Spinal cord (tissue), 10 donors: ENCODE results near the gene OSBPL9. TPM values are rescaled to one million over a fixed set of nuclear protein-coding genes. Genes with fewer than 3 reads are reported as not detected.
"Not testable (repeated sequence)": the region's sequence is repeated elsewhere in the genome, so short reads cannot be mapped to it uniquely, and the experiment has no call there.

Source experiments
- DNase-seq, 6 donors: peaks; one replicate each; pipeline versions ENCODE4 v3.0.0 to v3.0.0-alpha.2; 2013 to 2015; ENCODE audit warnings: low spot score in 6 of 6, low read depth in 4 of 6
- H3K27ac ChIP-seq: one replicate; pipeline ENCODE4 v1.5.1; 2013; ENCODE audit warnings: low read depth, low read length, control low read depth
- H3K27me3 ChIP-seq: one replicate; pipeline ENCODE4 v1.6.1; 2013; ENCODE audit warnings: low read length; ENCODE audit not compliant: control insufficient read depth, insufficient read depth
- H3K36me3 ChIP-seq: one replicate; pipeline ENCODE4 v1.6.1; 2013; ENCODE audit warnings: low read length; ENCODE audit not compliant: control insufficient read depth, insufficient read depth
- H3K4me1 ChIP-seq: one replicate; pipeline ENCODE4 v1.6.1; 2013; ENCODE audit warnings: low read length; ENCODE audit not compliant: control insufficient read depth, insufficient read depth
- H3K4me3 ChIP-seq: one replicate; pipeline ENCODE4 v1.5.1; 2013; ENCODE audit warnings: low read depth, low read length, control low read depth
- H3K9me3 ChIP-seq: one replicate; pipeline ENCODE4 v1.6.1; 2013; ENCODE audit warnings: low read length; ENCODE audit not compliant: control insufficient read depth, insufficient read depth
- WGBS: methylation state at CpG from one replicate; pipeline ENCODE4 v1.1.5; 2013; ENCODE audit warnings: missing lambda C conversion rate; ENCODE audit not compliant: insufficient coverage; 5-methylcytosine and 5-hydroxymethylcytosine counted together
- polyA plus RNA-seq, 2 donors: library from polyadenylated mRNA; unstranded; fragments of 120-200 nt; gene quantifications; one replicate each; pipeline ENCODE4 v1.2.1, GENCODE V29; 2013; ENCODE audit not compliant: insufficient read length in 2 of 2
- total RNA-seq, 2 donors: library from RNA; depleted of rRNA in 1 of 2; stranded (reverse); fragments of 120-200 nt in 1 of 2; fragments of >200 nt in 1 of 2; gene quantifications; one replicate each; pipeline versions ENCODE4 v1.2.3 to v1.2.4, GENCODE V29; 2013 to 2014
- donor health status: healthy.

The OSBPL9 gene
- total and polyA plus RNA-seq, 4 donors: 73.6 to 96.2 (median 84.5) TPM

- Histone ChIP-seq H3K4me1 (no peaks in the 10 kb centered on the region), H3K27me3 (no peaks in the 10 kb centered on the region), H3K27ac (no peak overlapping the region), H3K36me3 (no peaks in the 10 kb centered on the region), H3K9me3 (peaks cover 5% of the 10 kb centered on the region), H3K4me3 (no peak overlapping the region)
- 93% methylated on average over 2 of the region's 5 CpGs for WGBS
- DNase-seq: no peak
These were observed 27.1 kb downstream of the OSBPL9 start for GRCh38 chr1:51644020-51644419.

- no peak overlapping the region for H3K4me3 ChIP-seq
- H3K36me3 ChIP-seq: no peaks in the 10 kb centered on the region
- H3K9me3 ChIP-seq: peaks cover 5% of the 10 kb centered on the region
- no peaks in the 10 kb centered on the region for H3K27me3 ChIP-seq
- no peaks in the 10 kb centered on the region for H3K4me1 ChIP-seq
- no peak for DNase-seq
- 91% methylated on average over 6 of the region's 10 CpGs for WGBS
- H3K27ac ChIP-seq: no peak overlapping the region
These were observed 27.8 kb downstream of the OSBPL9 start for GRCh38 chr1:51644533-51645197.

GRCh38 chr1:51646592-51646991 lies 29.7 kb downstream of the OSBPL9 start:
- H3K4me1 ChIP-seq, H3K27me3 ChIP-seq, H3K9me3 ChIP-seq, H3K4me3 ChIP-seq, H3K27ac ChIP-seq, H3K36me3 ChIP-seq, DNase-seq: not testable (repeated sequence)
- no CpG with 5 or more reads among the region's 3 CpGs for WGBS

- no peak overlapping the region for H3K27ac ChIP-seq
- DNase-seq: no peak
- H3K36me3 ChIP-seq: no peaks in the 10 kb centered on the region
- WGBS: 50% methylated on average over 1 of the region's 6 CpGs
- H3K9me3 ChIP-seq: peaks cover 5% of the 10 kb centered on the region
- H3K27me3 ChIP-seq: no peaks in the 10 kb centered on the region
- H3K4me3 ChIP-seq: no peak overlapping the region
- peaks cover under 1% of the 10 kb centered on the region for H3K4me1 ChIP-seq
These were observed 31.6 kb downstream of the OSBPL9 start for GRCh38 chr1:51648180-51649109.

- peaks cover 4% of the 10 kb centered on the region for H3K4me1 ChIP-seq
- H3K9me3 ChIP-seq: peaks cover 5% of the 10 kb centered on the region
- H3K4me3 ChIP-seq: no peak overlapping the region
- no peak for DNase-seq
- WGBS: no CpG with 5 or more reads among the region's 4 CpGs
- no peaks in the 10 kb centered on the region for H3K36me3 ChIP-seq
- H3K27me3 ChIP-seq: no peaks in the 10 kb centered on the region
- no peak overlapping the region for H3K27ac ChIP-seq
These were observed 32.8 kb downstream of the OSBPL9 start for GRCh38 chr1:51649593-51650091.

- peaks cover 4% of the 10 kb centered on the region for H3K4me1 ChIP-seq
- no CpG with 5 or more reads among the region's 1 CpG for WGBS
- H3K9me3 ChIP-seq: peaks cover 5% of the 10 kb centered on the region
- H3K36me3 ChIP-seq: no peaks in the 10 kb centered on the region
- DNase-seq: no peak
- H3K27ac ChIP-seq: no peak overlapping the region
- no peak overlapping the region for H3K4me3 ChIP-seq
- H3K27me3 ChIP-seq: no peaks in the 10 kb centered on the region
These were observed 33.3 kb downstream of the OSBPL9 start for GRCh38 chr1:51650198-51650597.

- WGBS: no CpG with 5 or more reads among the region's 3 CpGs
- DNase-seq: no peak
- no peaks in the 10 kb centered on the region for H3K27me3 ChIP-seq
- H3K4me3 ChIP-seq: no peak overlapping the region
- H3K9me3 ChIP-seq: peaks cover 4% of the 10 kb centered on the region
- H3K4me1 ChIP-seq: peaks cover 4% of the 10 kb centered on the region
- H3K36me3 ChIP-seq: peaks cover 2% of the 10 kb centered on the region
- H3K27ac ChIP-seq: no peak overlapping the region
These were observed 34.7 kb downstream of the OSBPL9 start for GRCh38 chr1:51651552-51651942.

GRCh38 chr1:51652599-51652998 lies 35.7 kb downstream of the OSBPL9 start:
- DNase-seq: no peak
- no peak overlapping the region for H3K27ac ChIP-seq
- no peak overlapping the region for H3K4me3 ChIP-seq
- H3K4me1 ChIP-seq: peaks cover 4% of the 10 kb centered on the region
- H3K36me3 ChIP-seq: peaks cover 4% of the 10 kb centered on the region
- H3K9me3 ChIP-seq: no peaks in the 10 kb centered on the region
- H3K27me3 ChIP-seq: no peaks in the 10 kb centered on the region

- Histone ChIP-seq H3K36me3 (peaks cover 6% of the 10 kb centered on the region), H3K4me1 (peaks cover 4% of the 10 kb centered on the region), H3K9me3 (no peaks in the 10 kb centered on the region), H3K27me3 (no peaks in the 10 kb centered on the region), H3K4me3 (no peak overlapping the region), H3K27ac (no peak overlapping the region)
- no peak for DNase-seq
These were observed 36.2 kb downstream of the OSBPL9 start for GRCh38 chr1:51653127-51653526.

- no CpG with 5 or more reads among the region's 1 CpG for WGBS
- H3K27ac ChIP-seq: no peak overlapping the region
- DNase-seq: no peak
- H3K27me3 ChIP-seq: no peaks in the 10 kb centered on the region
- H3K36me3 ChIP-seq: peaks cover 6% of the 10 kb centered on the region
- no peaks in the 10 kb centered on the region for H3K9me3 ChIP-seq
- no peak overlapping the region for H3K4me3 ChIP-seq
- peaks cover 4% of the 10 kb centered on the region for H3K4me1 ChIP-seq
These were observed 37.1 kb downstream of the OSBPL9 start for GRCh38 chr1:51654000-51654399.
